ENCODE measurements around the gene CALHM4. TPM values are rescaled to one million over a fixed set of nuclear protein-coding genes. Genes with fewer than 3 reads are reported as not detected.
A peak's percentile ranks its signal among the peaks of the same experiment; 100 is the strongest.

Gene CALHM4
- total RNA-seq, 1 experiment from 2014 or later: not detected

- H3K4me3 ChIP-seq (ENCODE audit: low read length): no peak overlapping the region
- H3K4me1 ChIP-seq (ENCODE audit: insufficient read depth, low read length): peaks cover 24% of the 10 kb centered on the region
- H3K9me2 ChIP-seq (replicated peaks; ENCODE audit: low read length): no peaks in the 10 kb centered on the region
- no peaks in the 10 kb centered on the region for H4K20me1 ChIP-seq (ENCODE audit: low read length)
- H3K27me3 ChIP-seq (ENCODE audit: low read length): no peaks in the 10 kb centered on the region
- H3K9me3 ChIP-seq (ENCODE audit: low read length): no peaks in the 10 kb centered on the region
- no TSS peak for BruUV-seq (replicated peaks)
- ChIA-PET CTCF (no interaction called here), POLR2A (ENCODE audit: unreplicated experiment) (no interaction called here)
- intact Hi-C loops (cut with micrococcal nuclease): loop anchor here (1.0 to 5.0 kb wide), 2 partner anchors 245 to 265 kb away; no protein-coding TSS in a partner anchor
- no peak overlapping the region for H3K9ac ChIP-seq (ENCODE audit: low read length)
- H3K36me3 ChIP-seq (ENCODE audit: low read depth, low read length): no peaks in the 10 kb centered on the region
- H3K4me2 ChIP-seq (ENCODE audit: low read length): no peak overlapping the region
- no peaks in the 10 kb centered on the region for H3K79me2 ChIP-seq (ENCODE audit: low read length)
- DNase-seq: peak; percentile 67
- H3K27ac ChIP-seq (ENCODE audit: low read length): no peak overlapping the region
- no peaks in the 10 kb centered on the region for H3F3A ChIP-seq (ENCODE audit: low read length, unreplicated experiment)
- peak; percentile 54 for ATAC-seq
- no peak for TF ChIP-seq EZH2phosphoT487 (IDR thresholded peaks at IDR 0.05; ENCODE audit: borderline replicate concordance, low read length)
- no peak for TF ChIP-seq EZH2 (IDR thresholded peaks at IDR 0.05; ENCODE audit: low read length, unreplicated experiment)
- TF ChIP-seq, protein P1, sequence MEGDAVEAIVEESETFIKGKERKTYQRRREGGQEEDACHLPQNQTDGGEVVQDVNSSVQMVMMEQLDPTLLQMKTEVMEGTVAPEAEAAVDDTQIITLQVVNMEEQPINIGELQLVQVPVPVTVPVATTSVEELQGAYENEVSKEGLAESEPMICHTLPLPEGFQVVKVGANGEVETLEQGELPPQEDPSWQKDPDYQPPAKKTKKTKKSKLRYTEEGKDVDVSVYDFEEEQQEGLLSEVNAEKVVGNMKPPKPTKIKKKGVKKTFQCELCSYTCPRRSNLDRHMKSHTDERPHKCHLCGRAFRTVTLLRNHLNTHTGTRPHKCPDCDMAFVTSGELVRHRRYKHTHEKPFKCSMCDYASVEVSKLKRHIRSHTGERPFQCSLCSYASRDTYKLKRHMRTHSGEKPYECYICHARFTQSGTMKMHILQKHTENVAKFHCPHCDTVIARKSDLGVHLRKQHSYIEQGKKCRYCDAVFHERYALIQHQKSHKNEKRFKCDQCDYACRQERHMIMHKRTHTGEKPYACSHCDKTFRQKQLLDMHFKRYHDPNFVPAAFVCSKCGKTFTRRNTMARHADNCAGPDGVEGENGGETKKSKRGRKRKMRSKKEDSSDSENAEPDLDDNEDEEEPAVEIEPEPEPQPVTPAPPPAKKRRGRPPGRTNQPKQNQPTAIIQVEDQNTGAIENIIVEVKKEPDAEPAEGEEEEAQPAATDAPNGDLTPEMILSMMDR (conservative IDR thresholded peaks at IDR 0.05; ENCODE audit: low read depth, low read length): peak; percentile 66
- H2AFZ ChIP-seq (ENCODE audit: low read length): peak overlapping the region; percentile 43; the same call in 1 of the 2 replicates
These were observed 21.6 kb upstream of the CALHM4 start for GRCh38 chr6:116531675-116532570.

- ATAC-seq (no peak), DNase-seq (no peak)
- no peaks in the 10 kb centered on the region for H3K27me3 ChIP-seq (ENCODE audit: low read length)
- no peaks in the 10 kb centered on the region for H3K9me3 ChIP-seq (ENCODE audit: low read length)
- H3K4me2 ChIP-seq (ENCODE audit: low read length): no peak overlapping the region
- no peaks in the 10 kb centered on the region for H3F3A ChIP-seq (ENCODE audit: low read length, unreplicated experiment)
- H3K27ac ChIP-seq (ENCODE audit: low read length): no peak overlapping the region
- H3K4me1 ChIP-seq (ENCODE audit: insufficient read depth, low read length): peaks cover 24% of the 10 kb centered on the region
- H3K9me2 ChIP-seq (replicated peaks; ENCODE audit: low read length): no peaks in the 10 kb centered on the region
- BruUV-seq (replicated peaks): no TSS peak
- H3K4me3 ChIP-seq (ENCODE audit: low read length): no peak overlapping the region
- intact Hi-C loops (cut with micrococcal nuclease): loop anchor here (5.0 kb wide), 1 partner anchor 266 kb away; no protein-coding TSS in a partner anchor
- H4K20me1 ChIP-seq (ENCODE audit: low read length): no peaks in the 10 kb centered on the region
- ChIA-PET POLR2A (ENCODE audit: unreplicated experiment) (no interaction called here), CTCF (interaction anchor here (0.7 kb wide), 1 partner anchor 246 kb away, joined by 3 read pairs; no protein-coding TSS in a partner anchor)
- H3K36me3 ChIP-seq (ENCODE audit: low read depth, low read length): no peaks in the 10 kb centered on the region
- TF ChIP-seq, protein P1 (conservative IDR thresholded peaks at IDR 0.05; ENCODE audit: low read depth, low read length): no peak
- TF ChIP-seq EZH2phosphoT487 (IDR thresholded peaks at IDR 0.05; ENCODE audit: borderline replicate concordance, low read length) (no peak), EZH2 (IDR thresholded peaks at IDR 0.05; ENCODE audit: low read length, unreplicated experiment) (no peak)
- no peak overlapping the region for H3K9ac ChIP-seq (ENCODE audit: low read length)
- no peak overlapping the region for H2AFZ ChIP-seq (ENCODE audit: low read length)
- no peaks in the 10 kb centered on the region for H3K79me2 ChIP-seq (ENCODE audit: low read length)
These were observed 20.2 kb upstream of the CALHM4 start for GRCh38 chr6:116533233-116533957.
